ENCODE results near the gene CTCF. TPM values are rescaled to one million over a fixed set of nuclear protein-coding genes. Genes with fewer than 3 reads are reported as not detected.
A peak's percentile ranks its signal among the peaks of the same experiment; 100 is the strongest.

CTCF gene
- total RNA-seq, 8 experiments from 2014 or later = 19.6 to 47.6 (median 31.2) TPM

- no peak overlapping the region for H3K27ac ChIP-seq
- H3K4me1 ChIP-seq (replicated peaks in 1 of 2) = peaks cover 27% of the 10 kb centered on the region in 2 donors
- in situ Hi-C loops (cut with MboI; ENCODE audit: low pct_unique_long_range_greater_than_20kb in 2 of 9, low sequenced_read_pairs in 9 of 9, unreplicated experiment in 9 of 9) = no loop called here
- WGBS, 10 experiments = 27 to 100% (median 91%) methylated on average over 1 to 8 of the region's 25 CpGs; no CpG with 5 or more reads in 4 of the 10 experiments
- H3K4me3 ChIP-seq = no peak overlapping the region
- ATAC-seq (replicated peaks in 6 of 8) = no peak
These were observed 101.0 kb downstream of the CTCF start for GRCh38 chr16:67663151-67663876.

- peaks cover 26% of the 10 kb centered on the region in 2 donors for H3K4me1 ChIP-seq (replicated peaks in 1 of 2)
- H3K4me3 ChIP-seq = no peak overlapping the region
- in situ Hi-C loops (cut with MboI; ENCODE audit: low pct_unique_long_range_greater_than_20kb in 2 of 9, low sequenced_read_pairs in 9 of 9, unreplicated experiment in 9 of 9) = no loop called here
- ATAC-seq (replicated peaks in 6 of 8) = no peak
- H3K27ac ChIP-seq = no peak overlapping the region
- 100% methylated on average over 1 of the region's 6 CpGs; no CpG with 5 or more reads in 9 of the 10 experiments for WGBS, 10 experiments
These were observed 101.5 kb downstream of the CTCF start for GRCh38 chr16:67663877-67664222.

- in situ Hi-C loops (cut with MboI; ENCODE audit: low pct_unique_long_range_greater_than_20kb in 2 of 9, low sequenced_read_pairs in 9 of 9, unreplicated experiment in 9 of 9) = no loop called here
- H3K4me3 ChIP-seq = no peak overlapping the region
- H3K4me1 ChIP-seq (replicated peaks in 1 of 2) = peaks cover 22% of the 10 kb centered on the region in 2 donors
- no peak overlapping the region for H3K27ac ChIP-seq
- ATAC-seq (replicated peaks in 6 of 8) = no peak
- 33 to 100% (median 84%) methylated on average over 1 to 3 of the region's 4 CpGs; no CpG with 5 or more reads in 5 of the 10 experiments for WGBS, 10 experiments
These were observed 101.9 kb downstream of the CTCF start for GRCh38 chr16:67664258-67664657.

DNA sequence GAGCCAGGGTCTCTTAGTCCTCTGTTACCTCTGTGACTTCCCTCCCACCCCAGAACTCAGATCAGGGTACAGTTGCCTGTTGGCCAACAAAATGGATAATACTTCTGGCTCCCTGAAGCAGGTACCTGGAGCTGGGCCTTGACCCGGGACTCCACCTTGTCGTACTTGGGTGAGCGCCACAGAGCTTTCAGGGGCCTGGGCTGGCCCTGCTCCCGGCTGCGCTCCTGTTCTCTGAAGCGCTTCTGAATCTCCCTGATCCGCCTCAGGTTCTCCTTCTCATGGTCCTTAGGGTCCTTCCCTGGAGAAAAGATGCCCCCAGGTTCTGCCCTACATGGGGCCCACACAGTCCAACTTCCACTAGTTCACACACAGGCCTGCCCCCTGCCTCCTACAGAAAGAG lies 102.5 kb downstream of the CTCF start:
- peaks cover 21% of the 10 kb centered on the region in 2 donors for H3K4me1 ChIP-seq (replicated peaks in 1 of 2)
- 93 to 100% (median 98%) methylated on average over 1 to 4 of the region's 7 CpGs; no CpG with 5 or more reads in 4 of the 10 experiments for WGBS, 10 experiments
- H3K27ac ChIP-seq = no peak overlapping the region
- H3K4me3 ChIP-seq = no peak overlapping the region
- in situ Hi-C loops (cut with MboI; ENCODE audit: low pct_unique_long_range_greater_than_20kb in 2 of 9, low sequenced_read_pairs in 9 of 9, unreplicated experiment in 9 of 9) = no loop called here
- no peak for ATAC-seq (replicated peaks in 6 of 8)

DNA sequence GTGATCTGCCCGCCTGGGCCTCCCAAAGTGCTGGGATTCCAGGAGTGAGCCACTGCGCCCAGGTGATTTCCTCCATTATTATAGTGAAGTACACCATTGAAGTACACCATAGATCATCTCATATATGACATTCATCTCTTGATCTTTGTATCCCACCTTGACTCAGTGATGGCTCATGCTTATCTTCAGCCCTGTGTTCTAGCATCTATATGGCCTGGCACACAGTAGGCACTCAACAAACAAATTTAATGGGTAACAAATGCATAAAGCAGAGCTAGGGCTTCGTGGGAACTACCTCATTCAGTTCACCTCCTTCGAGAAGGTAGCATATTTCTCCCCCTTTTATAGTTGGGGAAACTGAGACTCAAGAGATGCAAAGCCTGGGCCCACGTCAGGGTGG lies 103.3 kb downstream of the CTCF start:
- no peak for ATAC-seq (replicated peaks in 6 of 8)
- WGBS, 10 experiments = 40 to 100% (median 66%) methylated on average over 1 to 5 of the region's 5 CpGs; no CpG with 5 or more reads in 4 of the 10 experiments

GRCh38 chr16:67666032-67666551 lies 103.8 kb downstream of the CTCF start:
- WGBS, 10 experiments = 0 to 10% methylated on average over 1 to 2 of the region's 46 CpGs; no CpG with 5 or more reads in 8 of the 10 experiments
- Histone ChIP-seq H3K4me1 (replicated peaks in 1 of 2) (peaks cover 21% of the 10 kb centered on the region in 2 donors), H3K27ac (peak overlapping the region in 1 of 2 donors; percentile 80), H3K4me3 (peak overlapping the region; percentile 55 to 66 (median 64))
- ATAC-seq (replicated peaks in 6 of 8) = peak; percentile 19 to 38 (median 30)
- in situ Hi-C loops (cut with MboI; ENCODE audit: low pct_unique_long_range_greater_than_20kb in 2 of 9, low sequenced_read_pairs in 9 of 9, unreplicated experiment in 9 of 9) = no loop called here

More for the DNA sequence above, 103.3 kb downstream of the CTCF start:
- peak overlapping the region; percentile 55 to 66 (median 64) for H3K4me3 ChIP-seq
- in situ Hi-C loops (cut with MboI; ENCODE audit: low pct_unique_long_range_greater_than_20kb in 2 of 9, low sequenced_read_pairs in 9 of 9, unreplicated experiment in 9 of 9) = no loop called here
- no peak overlapping the region for H3K27ac ChIP-seq
- H3K4me1 ChIP-seq (replicated peaks in 1 of 2) = peaks cover 21% of the 10 kb centered on the region in 2 donors

DNA sequence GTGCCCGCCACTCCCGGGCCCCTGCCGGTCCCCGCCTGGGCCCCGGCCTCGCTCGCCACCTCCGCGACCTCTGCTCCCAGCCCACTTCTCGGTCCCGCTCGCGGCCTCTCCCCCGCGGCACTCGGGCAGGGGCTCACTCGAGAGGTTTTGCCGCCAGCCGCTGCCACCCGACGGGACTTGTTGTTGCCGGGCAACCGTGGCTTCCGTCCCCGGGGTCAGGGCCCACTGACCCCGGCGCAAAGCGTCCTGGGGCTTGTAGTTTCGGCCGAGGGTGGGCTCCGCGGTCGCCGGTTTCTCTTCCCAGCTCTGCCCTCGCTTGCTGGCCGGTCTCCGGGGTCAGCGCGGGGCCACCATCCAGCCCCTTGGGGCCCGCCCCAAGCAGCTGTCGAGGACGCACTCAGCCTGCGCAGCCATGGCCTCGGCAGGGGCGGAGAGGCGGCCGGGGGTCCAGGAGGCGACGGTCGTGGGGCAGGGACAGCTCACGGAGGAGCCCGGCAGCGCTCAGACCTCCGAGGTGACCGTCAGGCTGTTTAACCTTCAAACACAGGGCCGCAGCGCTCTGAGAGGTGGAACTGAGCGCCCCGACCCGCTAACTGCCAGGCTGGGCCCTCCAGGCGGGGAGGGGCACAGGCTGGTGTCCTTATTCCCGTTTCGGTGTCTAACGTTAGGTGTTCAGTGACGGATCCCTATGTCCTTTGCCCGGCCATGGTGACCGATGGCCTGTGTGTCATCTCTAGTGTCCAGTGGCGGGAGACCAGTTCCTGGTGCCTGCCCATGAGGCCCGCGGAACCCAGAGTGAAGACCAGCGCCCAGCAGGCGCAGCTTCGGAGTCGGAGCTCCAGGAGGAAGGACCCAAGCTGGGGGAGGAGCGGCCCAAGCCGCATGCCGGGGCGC lies 104.5 kb downstream of the CTCF start, which contains the start of the genes C16orf86 and ENKD1:
C16orf86 (plus strand) TSS at position 256 of the 894 bp plus-strand sequence; CDS start at position 413, 157 bp downstream.
ENKD1 (minus strand) TSS at position 192 of the 894 bp plus-strand sequence. CDS start 308 bp downstream, outside the sequence.
- peak; percentile 61 to 76 (median 71) for ATAC-seq (replicated peaks in 6 of 8)
- peak within 1 kb of the TSS; percentile 23 to 80 for H3K27ac ChIP-seq
- 13% methylated on average over 3 of the region's 78 CpGs; no CpG with 5 or more reads in 9 of the 10 experiments for WGBS, 10 experiments
- peak within 1 kb of the TSS; percentile 55 to 66 (median 64) for H3K4me3 ChIP-seq
- in situ Hi-C loops (cut with MboI; ENCODE audit: low pct_unique_long_range_greater_than_20kb in 2 of 9, low sequenced_read_pairs in 9 of 9, unreplicated experiment in 9 of 9) = no loop called here
- H3K4me1 ChIP-seq (replicated peaks in 1 of 2) = peaks cover 17% of the 10 kb centered on the region in 2 donors

- ATAC-seq (replicated peaks in 6 of 8) = peak in 3 of 8 experiments; percentile 17 to 29 (median 20)
- Histone ChIP-seq H3K4me3 (peak overlapping the region in 2 of 5 donors; percentile 64 to 66), H3K4me1 (replicated peaks in 1 of 2) (peaks cover 16 to 17% of the 10 kb centered on the region in 2 donors), H3K27ac (peak overlapping the region; percentile 23 to 80)
- in situ Hi-C loops (cut with MboI; ENCODE audit: low pct_unique_long_range_greater_than_20kb in 2 of 9, low sequenced_read_pairs in 9 of 9, unreplicated experiment in 9 of 9) = no loop called here
- WGBS, 10 experiments = 0 to 90% methylated on average over 2 of the region's 10 CpGs; no CpG with 5 or more reads in 8 of the 10 experiments
These were observed 105.1 kb downstream of the CTCF start for GRCh38 chr16:67667453-67667816.

DNA sequence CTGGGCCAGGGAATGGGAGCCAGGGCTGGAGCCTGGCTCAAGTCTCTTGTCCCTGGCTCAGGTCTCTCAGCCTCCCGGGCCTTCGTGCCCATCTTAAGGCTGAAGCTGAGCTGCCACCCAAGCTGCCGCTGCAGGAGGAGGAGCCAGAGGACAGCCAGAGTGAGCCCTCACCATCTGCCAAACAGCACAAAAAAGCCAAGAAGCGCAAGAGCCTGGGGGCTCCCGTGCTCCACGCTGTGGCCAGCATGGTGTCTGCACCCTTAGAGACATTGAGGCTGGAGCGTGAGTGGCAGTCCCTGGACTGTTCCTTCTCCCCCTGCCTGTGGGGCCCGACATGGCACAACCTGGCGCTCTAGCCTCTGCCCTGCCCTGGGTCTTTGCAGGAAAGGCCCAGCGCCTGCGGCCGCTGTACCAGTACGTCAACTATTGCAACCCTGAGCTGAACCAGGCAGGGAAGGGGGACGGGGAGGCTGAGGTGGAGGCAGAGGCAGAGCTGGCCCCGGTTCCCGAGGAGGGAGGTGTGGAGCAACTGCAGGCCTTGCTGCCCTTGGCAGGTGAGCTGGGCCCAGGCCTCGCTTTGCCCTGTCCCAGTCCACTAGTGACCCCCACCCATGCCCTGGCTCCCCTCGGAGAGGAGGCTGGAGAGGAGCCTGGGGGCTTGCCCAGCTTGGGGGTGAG lies 105.6 kb downstream of the CTCF start:
- peak overlapping the region in 1 of 5 donors; percentile 64 for H3K4me3 ChIP-seq

GRCh38 chr16:67668495-67669157 lies 106.3 kb downstream of the CTCF start:
- Histone ChIP-seq H3K27ac (no peak overlapping the region), H3K4me3 (no peak overlapping the region), H3K4me1 (replicated peaks in 1 of 2) (peaks cover 16 to 17% of the 10 kb centered on the region in 2 donors)
- in situ Hi-C loops (cut with MboI; ENCODE audit: low pct_unique_long_range_greater_than_20kb in 2 of 9, low sequenced_read_pairs in 9 of 9, unreplicated experiment in 9 of 9) = no loop called here
- 87 to 100% methylated on average over 2 to 5 of the region's 6 CpGs; no CpG with 5 or more reads in 8 of the 10 experiments for WGBS, 10 experiments
- no peak for ATAC-seq (replicated peaks in 6 of 8)

More for the DNA sequence above, 105.6 kb downstream of the CTCF start:
- H3K27ac ChIP-seq = peak overlapping the region; percentile 23 to 80
- peaks cover 16 to 17% of the 10 kb centered on the region in 2 donors for H3K4me1 ChIP-seq (replicated peaks in 1 of 2)
- in situ Hi-C loops (cut with MboI; ENCODE audit: low pct_unique_long_range_greater_than_20kb in 2 of 9, low sequenced_read_pairs in 9 of 9, unreplicated experiment in 9 of 9) = no loop called here
- peak; percentile 66 to 88 (median 84) for ATAC-seq (replicated peaks in 6 of 8)
- WGBS, 10 experiments = 0 to 67% (median 5%) methylated on average over 1 to 6 of the region's 18 CpGs; no CpG with 5 or more reads in 4 of the 10 experiments

- Histone ChIP-seq H3K27ac (no peak overlapping the region), H3K4me3 (no peak overlapping the region), H3K4me1 (replicated peaks in 1 of 2) (peaks cover 16 to 17% of the 10 kb centered on the region in 2 donors)
- no peak for ATAC-seq (replicated peaks in 6 of 8)
- 80 to 89% (median 85%) methylated on average over 3 to 4 of the region's 10 CpGs; no CpG with 5 or more reads in 7 of the 10 experiments for WGBS, 10 experiments
- in situ Hi-C loops (cut with MboI; ENCODE audit: low pct_unique_long_range_greater_than_20kb in 2 of 9, low sequenced_read_pairs in 9 of 9, unreplicated experiment in 9 of 9) = no loop called here
These were observed 107.3 kb downstream of the CTCF start for GRCh38 chr16:67669499-67670101.
